Stimulated activated CD8-positive, alpha-beta memory T cell treated with anti-CD3 and anti-CD28 coated beads, Interleukin-15, amount 100 ng/mL, for 4 hours (primary cell): ENCODE measurements around the gene ATOH1.

Source experiments
- DNase-seq, 2 donors: peaks; one replicate each; pipeline ENCODE4 v3.0.0-alpha.2; 2020; ENCODE audit warnings: low read depth in 2 of 2

Gene ATOH1

GRCh38 chr4:93834249-93835066 lies 5.9 kb downstream of the ATOH1 start:
- no peak for DNase-seq

- no peak for DNase-seq
Observed at GRCh38 chr4:93835929-93836328, 7.4 kb downstream of the ATOH1 start.

- DNase-seq, result no peak
Observed at GRCh38 chr4:93839704-93840103, 11.2 kb downstream of the ATOH1 start.

GRCh38 chr4:93841803-93842345 lies 13.3 kb downstream of the ATOH1 start:
- no peak for DNase-seq

GRCh38 chr4:93842601-93843252 lies 14.2 kb downstream of the ATOH1 start:
- DNase-seq, result no peak

GRCh38 chr4:93843772-93844171 lies 15.2 kb downstream of the ATOH1 start:
- DNase-seq, result no peak

GRCh38 chr4:93852680-93853079 lies 24.1 kb downstream of the ATOH1 start:
- DNase-seq, result no peak

- no peak for DNase-seq
Observed at GRCh38 chr4:93855926-93856325, 27.4 kb downstream of the ATOH1 start.

- DNase-seq, result no peak
Observed at GRCh38 chr4:93865650-93866049, 37.1 kb downstream of the ATOH1 start.

GRCh38 chr4:93867416-93868001 lies 39.0 kb downstream of the ATOH1 start:
- DNase-seq, result no peak

GRCh38 chr4:93870876-93871458 lies 42.4 kb downstream of the ATOH1 start:
- DNase-seq, result no peak

- no peak for DNase-seq
Observed at GRCh38 chr4:93876754-93877153, 48.2 kb downstream of the ATOH1 start.

- no peak for DNase-seq
Observed at GRCh38 chr4:93878566-93878965, 50.0 kb downstream of the ATOH1 start.

GRCh38 chr4:93879919-93880318 lies 51.4 kb downstream of the ATOH1 start:
- DNase-seq, result no peak
